Aorta (tissue), 5 donors: ENCODE results near the gene VTI1A. TPM values are rescaled to one million over a fixed set of nuclear protein-coding genes. Genes with fewer than 3 reads are reported as not detected.

Experiments
- ATAC-seq: fragments of 200-7000 bp; cut with Tn5 transposase; one replicate; pipeline ENCODE4 v1.9.1; 2022; ENCODE audit warnings: moderate library complexity; ENCODE audit not compliant: low FRiP score
- DNase-seq, 2 donors: peaks; one replicate each; pipeline ENCODE4 v3.0.0-alpha.2; 2020
- H3K27ac ChIP-seq, 2 donors: one replicate each; pipeline ENCODE4 v1.5.1; 2013; ENCODE audit warnings: low read length in 2 of 2, mild to moderate bottlenecking in 2 of 2, moderate library complexity in 2 of 2, control low read depth in 1 of 2, inconsistent platforms in 1 of 2, low read depth in 1 of 2
- H3K27me3 ChIP-seq, 2 donors: one replicate each; pipeline ENCODE4 v1.6.1; 2013; ENCODE audit warnings: control low read depth in 1 of 2, low read length in 1 of 2, mild to moderate bottlenecking in 1 of 2, moderate library complexity in 1 of 2; ENCODE audit not compliant: insufficient read depth in 2 of 2, control insufficient read depth in 1 of 2
- H3K36me3 ChIP-seq, 2 donors: one replicate each; pipeline ENCODE4 v1.6.1; 2013; ENCODE audit warnings: control low read depth in 1 of 2, low read length in 1 of 2, mild to moderate bottlenecking in 1 of 2; ENCODE audit not compliant: insufficient read depth in 2 of 2, control insufficient read depth in 1 of 2
- H3K4me1 ChIP-seq, 2 donors: one replicate each; pipeline ENCODE4 v1.6.1; 2013; ENCODE audit warnings: low read length in 2 of 2, control low read depth in 1 of 2, mild to moderate bottlenecking in 1 of 2, moderate library complexity in 1 of 2; ENCODE audit not compliant: insufficient read depth in 2 of 2, control insufficient read depth in 1 of 2
- H3K4me3 ChIP-seq, 2 donors: one replicate each; pipeline ENCODE4 v1.5.1; 2013; ENCODE audit warnings: low read length in 2 of 2, control low read depth in 1 of 2, mild to moderate bottlenecking in 1 of 2
- H3K9me3 ChIP-seq: one replicate; pipeline ENCODE4 v1.6.1; 2013; ENCODE audit warnings: mild to moderate bottlenecking, low read length; ENCODE audit not compliant: control insufficient read depth
- WGBS, 2 donors: extraction: QIAGEN DNeasy Blood & Tissue Kit; methylation state at CpG; one replicate each; pipeline ENCODE4 v1.1.7; 2013; 5-methylcytosine and 5-hydroxymethylcytosine counted together
- intact Hi-C, 2 donors: fragments of 100-400 bp; cut with DNase I; formaldehyde crosslinking; loops; one replicate each; pipeline versions ENCODE4 v1.14.2 to v1.15.0; 2022
- polyA plus RNA-seq, 2 donors: library from polyadenylated mRNA; stranded (reverse); fragments of 200-250 nt; gene quantifications; one replicate each; pipeline ENCODE4 v1.2.3, GENCODE V29; 2013
- total RNA-seq, 2 donors: library from RNA; stranded (reverse); fragmentation: NEBNext Ultra II Directional; extraction: Animal tissue kit (Norgen Biotek cat#: 25700); gene quantifications; one replicate each; pipeline ENCODE4 v1.2.1, GENCODE V29; 2021
- donor health status: healthy with polysubstance abuse.
- donor health status: Bipolar disorder and iron deficiency.
- donor health status: DM: no; HTN: no; CAD: no.
- donor health status: DM: no; HTN: no; CAD: no.
- donor health status: DM: yes; HTN: yes; CAD: no.

VTI1A gene
- total and polyA plus RNA-seq, 4 donors: 8.6 to 43.1 (median 23.2) TPM

DNA sequence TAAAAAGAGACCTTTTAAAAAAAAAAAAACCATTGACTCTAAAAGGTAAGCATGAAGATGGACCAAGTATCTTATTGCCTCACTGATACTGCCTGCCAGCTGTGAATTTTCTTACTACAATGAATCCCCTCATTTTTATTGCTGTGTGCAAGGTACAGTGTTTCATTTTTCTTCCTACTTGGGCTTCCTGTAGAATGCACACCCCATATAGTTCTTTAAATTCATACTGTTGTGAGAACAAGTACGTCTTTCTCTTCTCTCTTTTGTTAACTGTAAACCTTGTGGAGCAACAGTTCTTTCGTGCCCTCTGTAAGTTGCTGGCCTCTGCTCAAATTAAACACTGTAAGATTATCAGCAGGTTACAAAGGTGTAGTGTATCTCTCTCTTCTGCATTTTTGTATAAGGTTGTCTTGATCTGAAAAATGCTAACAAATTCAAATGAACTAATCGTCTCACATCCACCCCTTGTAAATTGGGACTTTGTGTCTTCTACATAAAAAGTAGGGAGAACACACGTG, 105.6 kb downstream of the VTI1A start:
- 90 to 94% methylated on average over 4 of the region's 4 CpGs for WGBS, 2 donors
- H3K27me3 ChIP-seq: no peaks in the 10 kb centered on the region
- no peak for ATAC-seq

DNA sequence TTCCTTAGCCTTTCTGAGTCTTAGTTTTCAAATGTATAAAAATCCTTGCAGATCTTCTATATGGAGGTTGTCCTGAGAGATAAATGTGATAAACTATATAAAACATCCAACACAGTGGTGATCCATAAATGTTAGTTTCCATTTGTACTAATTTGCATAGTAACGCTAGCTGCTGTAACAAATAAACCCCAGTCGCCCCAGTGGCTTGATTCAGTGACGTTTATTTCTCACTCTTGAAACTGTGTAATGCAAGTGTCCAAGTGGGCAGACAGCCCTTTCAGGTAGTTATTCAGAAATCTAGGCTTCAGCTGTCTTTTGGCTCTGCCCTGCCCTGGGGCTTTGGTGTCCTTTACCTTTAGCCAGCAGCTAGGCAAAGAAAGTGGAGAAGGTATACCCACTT, 106.3 kb downstream of the VTI1A start:
- Histone ChIP-seq H3K9me3 (no peaks in the 10 kb centered on the region), H3K27me3 (no peaks in the 10 kb centered on the region), H3K4me1 (no peaks in the 10 kb centered on the region), H3K36me3 (no peaks in the 10 kb centered on the region), H3K27ac (no peak overlapping the region), H3K4me3 (no peak overlapping the region)
- WGBS, 2 donors: 92 to 95% methylated on average over 3 of the region's 3 CpGs
- intact Hi-C loops: no loop called here
- ATAC-seq (no peak), DNase-seq (no peak)

More for the DNA sequence above, 105.6 kb downstream of the VTI1A start:
- Histone ChIP-seq H3K36me3 (no peaks in the 10 kb centered on the region), H3K9me3 (no peaks in the 10 kb centered on the region), H3K4me3 (no peak overlapping the region), H3K27ac (no peak overlapping the region), H3K4me1 (no peaks in the 10 kb centered on the region)
- DNase-seq: no peak
- intact Hi-C loops: no loop called here

DNA sequence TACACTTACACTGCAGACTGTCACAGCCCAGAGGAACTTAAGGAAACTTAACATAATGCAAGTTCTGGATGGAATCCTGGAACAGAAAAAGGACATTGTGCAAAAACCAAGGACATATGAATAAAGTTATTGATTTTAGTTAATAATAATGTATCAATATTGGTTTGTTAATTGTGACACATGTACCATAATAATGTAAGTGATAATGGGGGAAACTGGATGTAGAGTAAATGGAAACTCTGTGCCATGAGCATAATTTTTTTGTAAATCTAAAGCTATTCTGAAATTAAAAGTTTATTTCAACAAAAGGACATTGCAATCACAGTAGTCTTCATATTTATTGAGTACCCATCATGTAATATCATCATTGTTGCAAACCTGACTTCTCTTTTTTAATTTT, 107.2 kb downstream of the VTI1A start:
- no peak for ATAC-seq
- Histone ChIP-seq H3K27me3 (no peaks in the 10 kb centered on the region), H3K4me1 (no peaks in the 10 kb centered on the region), H3K9me3 (no peaks in the 10 kb centered on the region), H3K27ac (no peak overlapping the region), H3K36me3 (no peaks in the 10 kb centered on the region), H3K4me3 (no peak overlapping the region)
- DNase-seq: no peak
- intact Hi-C loops: no loop called here

DNA sequence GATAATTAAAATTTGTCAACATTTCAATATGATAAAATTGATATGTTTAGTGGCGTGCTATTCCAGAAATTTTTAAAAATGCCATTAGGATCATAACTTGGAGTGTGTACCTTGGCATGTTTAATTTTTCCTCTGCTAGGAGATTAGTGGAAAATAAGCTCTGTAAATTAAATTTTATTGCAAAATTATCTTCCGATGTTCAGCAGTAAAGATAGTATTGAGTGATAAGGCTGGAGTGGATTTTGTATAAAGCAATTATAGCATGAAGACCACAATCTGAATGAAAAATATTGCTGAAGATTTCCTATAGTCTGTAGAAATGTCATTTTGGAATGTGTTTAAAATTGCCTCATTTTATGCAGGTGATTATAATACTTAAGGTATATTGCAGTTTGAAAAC, 110.2 kb downstream of the VTI1A start:
- WGBS, 2 donors: 90 to 92% methylated on average over 2 of the region's 2 CpGs
- H3K9me3 ChIP-seq: no peaks in the 10 kb centered on the region
- intact Hi-C loops: no loop called here
- no peaks in the 10 kb centered on the region for H3K36me3 ChIP-seq
- DNase-seq (no peak), ATAC-seq (no peak)
- H3K27ac ChIP-seq: no peak overlapping the region
- H3K4me1 ChIP-seq: no peaks in the 10 kb centered on the region
- no peaks in the 10 kb centered on the region for H3K27me3 ChIP-seq
- H3K4me3 ChIP-seq: no peak overlapping the region

DNA sequence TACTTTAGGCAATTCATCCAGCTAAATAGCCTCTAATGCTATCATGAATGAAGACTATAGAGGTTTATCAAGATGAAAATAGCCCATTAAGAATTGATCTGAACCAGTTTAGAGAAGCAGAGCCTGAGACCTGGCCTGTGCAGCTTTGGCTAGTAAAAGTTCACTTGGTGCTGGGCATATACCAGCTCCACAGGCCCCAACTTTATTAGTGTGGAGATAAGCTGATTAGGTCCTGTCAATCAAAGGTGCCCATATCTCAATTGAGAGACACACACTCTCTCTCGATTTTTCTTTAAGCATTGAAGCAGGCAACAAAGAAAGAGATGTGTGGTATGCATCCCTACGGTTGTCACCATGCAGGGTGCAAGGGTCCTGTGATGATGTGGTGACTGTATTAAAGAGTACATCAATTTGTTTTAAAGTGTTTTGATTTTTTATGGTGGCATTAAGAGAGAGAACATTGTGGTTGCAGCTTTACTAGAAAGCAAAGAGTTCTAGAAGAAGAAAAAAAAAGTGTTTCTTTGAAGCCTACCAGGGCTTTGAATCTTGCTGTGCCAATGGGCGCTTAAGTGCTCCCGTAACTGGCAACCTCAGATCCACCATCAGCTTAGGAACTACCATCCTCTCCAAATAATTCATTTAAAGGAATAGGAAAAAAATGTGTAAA, 111.6 kb downstream of the VTI1A start:
- no peak for DNase-seq
- no peaks in the 10 kb centered on the region for H3K4me1 ChIP-seq
- no peak overlapping the region for H3K27ac ChIP-seq
- H3K36me3 ChIP-seq: no peaks in the 10 kb centered on the region
- no peaks in the 10 kb centered on the region for H3K9me3 ChIP-seq
- intact Hi-C loops: no loop called here
- 88 to 89% methylated on average over 4 of the region's 4 CpGs for WGBS, 2 donors
- no peak for ATAC-seq
- H3K27me3 ChIP-seq: no peaks in the 10 kb centered on the region
- no peak overlapping the region for H3K4me3 ChIP-seq

DNA sequence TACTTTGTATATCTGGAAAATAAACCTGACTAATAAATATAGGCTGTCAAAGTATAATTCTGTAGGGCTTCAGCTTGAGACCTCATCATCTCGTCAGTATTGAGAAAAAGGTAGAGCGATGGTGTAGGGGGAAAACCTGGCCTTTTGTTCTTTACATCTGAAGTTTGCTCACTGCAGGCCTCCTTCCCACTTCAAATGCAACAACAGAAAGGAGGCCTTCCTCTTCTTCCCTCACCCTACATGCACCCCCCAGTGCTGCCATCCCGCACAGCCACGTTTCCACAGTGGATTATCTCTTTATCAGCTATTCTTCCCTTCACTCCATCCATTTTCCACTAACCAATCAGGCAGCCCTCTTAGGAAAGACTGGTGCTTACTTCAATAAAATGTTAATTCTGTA, 112.3 kb downstream of the VTI1A start:
- DNase-seq (no peak), ATAC-seq (no peak)
- WGBS, 2 donors: 96 to 98% methylated on average over 4 of the region's 4 CpGs
- H3K27me3 ChIP-seq: no peaks in the 10 kb centered on the region
- no peak overlapping the region for H3K4me3 ChIP-seq
- H3K4me1 ChIP-seq: no peaks in the 10 kb centered on the region
- intact Hi-C loops: no loop called here
- no peaks in the 10 kb centered on the region for H3K36me3 ChIP-seq
- H3K27ac ChIP-seq: no peak overlapping the region
- no peaks in the 10 kb centered on the region for H3K9me3 ChIP-seq

DNA sequence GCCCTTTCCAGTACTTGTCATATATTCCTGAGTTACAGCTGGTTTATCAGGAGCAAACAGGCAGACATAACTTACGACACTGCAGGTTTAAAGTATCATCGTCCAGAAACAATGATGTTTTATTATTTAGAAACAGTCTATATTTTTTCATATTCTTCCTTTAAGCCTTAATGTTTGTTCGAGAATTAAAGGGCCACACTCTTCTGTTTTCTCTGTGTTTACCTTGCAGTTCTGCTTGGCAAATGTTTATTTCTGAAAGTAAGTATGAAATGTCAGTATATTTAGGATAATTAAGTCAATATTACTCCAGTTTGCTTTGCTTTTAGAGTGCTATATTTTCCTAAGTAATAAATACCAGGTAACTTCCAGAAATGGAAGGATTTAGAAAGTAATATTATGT, 115.1 kb downstream of the VTI1A start:
- ATAC-seq: no peak
- no peak for DNase-seq
- Histone ChIP-seq H3K4me3 (no peak overlapping the region), H3K9me3 (no peaks in the 10 kb centered on the region), H3K36me3 (no peaks in the 10 kb centered on the region), H3K27ac (no peak overlapping the region), H3K4me1 (no peaks in the 10 kb centered on the region), H3K27me3 (no peaks in the 10 kb centered on the region)
- 91% methylated on average over 3 of the region's 3 CpGs for WGBS, 2 donors
- intact Hi-C loops: no loop called here

DNA sequence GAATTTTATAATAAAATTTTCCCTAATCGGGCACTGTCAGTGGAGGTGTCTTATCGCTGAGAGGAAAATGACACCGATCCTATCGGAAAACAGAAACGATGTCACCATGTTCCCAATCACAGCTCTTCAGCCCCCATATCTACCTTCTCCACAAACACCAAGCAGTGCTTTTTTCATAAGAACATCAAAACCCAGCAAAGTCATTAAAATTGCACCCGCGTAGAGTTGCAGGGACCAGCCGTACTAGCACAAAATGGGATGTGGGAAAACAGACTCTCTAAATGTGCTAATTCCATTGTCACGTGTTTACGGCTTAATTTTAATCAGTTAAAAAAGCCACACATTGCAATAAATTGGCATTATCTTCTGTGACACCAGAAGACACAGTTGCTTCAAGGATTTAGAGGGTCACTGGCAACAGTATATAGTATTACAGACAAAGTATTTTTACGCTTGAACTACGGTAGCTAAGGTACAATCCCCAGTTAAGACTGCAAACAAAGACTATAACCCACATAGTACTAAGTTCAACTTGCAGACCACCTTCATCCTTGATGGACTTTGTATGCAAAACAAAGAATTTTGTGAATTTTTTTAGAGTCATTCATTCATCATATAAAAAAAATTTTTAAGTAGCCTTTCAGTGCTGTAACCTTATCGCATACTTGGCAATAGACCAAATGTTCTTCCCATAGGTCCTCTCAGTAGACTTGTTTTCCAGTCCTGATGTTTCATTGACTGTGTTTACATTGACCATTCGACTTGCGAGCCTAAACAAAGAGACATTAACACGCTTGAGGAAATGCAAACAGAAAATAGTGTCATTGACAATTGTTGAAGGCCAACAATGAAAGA, 116.0 kb downstream of the VTI1A start:
- Histone ChIP-seq H3K4me1 (no peaks in the 10 kb centered on the region), H3K27ac (no peak overlapping the region), H3K9me3 (no peaks in the 10 kb centered on the region), H3K27me3 (no peaks in the 10 kb centered on the region), H3K36me3 (no peaks in the 10 kb centered on the region), H3K4me3 (no peak overlapping the region)
- 95 to 96% methylated on average over 16 of the region's 16 CpGs for WGBS, 2 donors
- intact Hi-C loops: no loop called here
- DNase-seq (no peak), ATAC-seq (no peak)

DNA sequence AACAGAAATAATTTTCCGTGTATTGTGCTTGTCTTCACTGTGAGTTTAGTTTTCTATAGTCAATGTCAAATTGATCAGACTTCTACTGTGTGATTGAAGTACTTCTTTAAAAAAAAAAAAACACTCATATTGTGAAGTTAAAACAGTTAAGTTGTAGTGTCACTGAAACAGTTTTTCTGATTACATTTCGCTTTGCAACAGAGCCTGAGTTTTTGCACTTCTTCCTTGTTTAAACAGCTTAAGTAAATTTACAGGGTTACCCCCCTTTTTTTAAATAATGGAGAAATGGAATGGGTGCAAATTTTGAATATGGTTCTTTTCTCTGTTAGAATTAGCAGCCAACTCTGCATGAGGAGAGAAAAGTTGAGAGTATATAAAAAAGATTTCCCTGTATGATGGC, 117.3 kb downstream of the VTI1A start:
- no peaks in the 10 kb centered on the region for H3K27me3 ChIP-seq
- H3K4me3 ChIP-seq: no peak overlapping the region
- H3K36me3 ChIP-seq: no peaks in the 10 kb centered on the region
- intact Hi-C loops: no loop called here
- DNase-seq (no peak), ATAC-seq (no peak)
- no peaks in the 10 kb centered on the region for H3K9me3 ChIP-seq
- 67 to 69% methylated on average over 2 of the region's 2 CpGs for WGBS, 2 donors
- no peaks in the 10 kb centered on the region for H3K4me1 ChIP-seq
- no peak overlapping the region for H3K27ac ChIP-seq
